H9 (cell line): ENCODE measurements around the gene GRIK4. TPM values are rescaled to one million over a fixed set of nuclear protein-coding genes. Genes with fewer than 3 reads are reported as not detected.

Source experiments
- DNase-seq: peaks from one replicate; pipeline ENCODE4 v3.0.0-alpha.2; 2017
- H2AFZ ChIP-seq: one replicate; pipeline ENCODE4 v1.6.1; 2013; ENCODE audit warnings: mild to moderate bottlenecking, low read length, control low read depth, moderate library complexity
- H2AK5ac ChIP-seq: 2 replicates; pipeline ENCODE4 v1.6.1; 2013; ENCODE audit warnings: low read length, control low read depth, mixed read lengths; ENCODE audit not compliant: insufficient read length
- H2BK120ac ChIP-seq: one replicate; pipeline ENCODE4 v1.6.1; 2013; ENCODE audit warnings: low read depth, mild to moderate bottlenecking, low read length, control low read depth, inconsistent platforms; ENCODE audit not compliant: poor library complexity, severe bottlenecking
- H2BK12ac ChIP-seq: 2 replicates; pipeline ENCODE4 v1.6.1; 2013; ENCODE audit warnings: low read length, control low read depth, mixed read lengths, low read depth; ENCODE audit not compliant: insufficient read length
- H2BK15ac ChIP-seq: 2 replicates; pipeline ENCODE4 v1.6.1; 2013; ENCODE audit warnings: low read depth, low read length, control low read depth
- H2BK20ac ChIP-seq: one replicate; pipeline ENCODE4 v1.6.1; 2013; ENCODE audit warnings: low read depth, mild to moderate bottlenecking, low read length, control low read depth, inconsistent platforms; ENCODE audit not compliant: poor library complexity, severe bottlenecking
- H2BK5ac ChIP-seq: 2 replicates; pipeline ENCODE4 v1.6.1; 2013; ENCODE audit warnings: low read length, control low read depth, mixed read lengths; ENCODE audit not compliant: insufficient read length
- H3K14ac ChIP-seq: 2 replicates; pipeline ENCODE4 v1.6.1; 2013; ENCODE audit warnings: low read length, control low read depth; ENCODE audit not compliant: insufficient read depth
- H3K18ac ChIP-seq: 2 replicates; pipeline ENCODE4 v1.6.1; 2013; ENCODE audit warnings: low read depth, mild to moderate bottlenecking, mixed read lengths, low read length, control low read depth; ENCODE audit not compliant: insufficient read length
- H3K23ac ChIP-seq: 2 replicates; pipeline ENCODE4 v1.6.1; 2013; ENCODE audit warnings: low read length, control low read depth, mixed read lengths, low read depth; ENCODE audit not compliant: insufficient read length
- H3K23me2 ChIP-seq: 2 replicates; pipeline ENCODE4 v1.6.1; 2013; ENCODE audit warnings: low read depth, mild to moderate bottlenecking, mixed read lengths, low read length, control low read depth; ENCODE audit not compliant: insufficient read length, poor library complexity, severe bottlenecking
- H3K27ac ChIP-seq: 2 replicates; pipeline ENCODE4 v1.5.1; 2013; ENCODE audit warnings: low read length, control low read depth, mixed read lengths, low read depth; ENCODE audit not compliant: insufficient read length
- H3K27me3 ChIP-seq: 2 replicates; pipeline ENCODE4 v1.6.1; 2013; ENCODE audit warnings: low read length, control low read depth, inconsistent platforms; ENCODE audit not compliant: insufficient read depth
- H3K4ac ChIP-seq: 2 replicates; pipeline ENCODE4 v1.6.1; 2013; ENCODE audit warnings: low read depth, mild to moderate bottlenecking, control low read depth, inconsistent platforms, low read length, moderate library complexity
- H3K4me1 ChIP-seq: 2 replicates; pipeline ENCODE4 v1.6.1; 2013; ENCODE audit warnings: low read length, control low read depth, inconsistent platforms; ENCODE audit not compliant: insufficient read depth
- H3K4me2 ChIP-seq: 2 replicates; pipeline ENCODE4 v1.6.1; 2013; ENCODE audit warnings: low read length, control low read depth, mixed read lengths; ENCODE audit not compliant: insufficient read length, insufficient read depth
- H3K56ac ChIP-seq: 2 replicates; pipeline ENCODE4 v1.6.1; 2013; ENCODE audit warnings: low read depth, mild to moderate bottlenecking, mixed read lengths, low read length, control low read depth; ENCODE audit not compliant: insufficient read length
- H3K79me1 ChIP-seq: 2 replicates; pipeline ENCODE4 v1.6.1; 2013; ENCODE audit warnings: low read depth, mild to moderate bottlenecking, moderate library complexity, low read length, control low read depth, inconsistent platforms; ENCODE audit not compliant: insufficient read depth, poor library complexity, severe bottlenecking
- H3K79me2 ChIP-seq: 2 replicates; pipeline ENCODE4 v1.6.1; 2013; ENCODE audit warnings: low read length, control low read depth, inconsistent platforms; ENCODE audit not compliant: insufficient read depth
- H3K9ac ChIP-seq: 2 replicates; pipeline ENCODE4 v1.6.1; 2013; ENCODE audit warnings: low read length, control low read depth, mixed read lengths; ENCODE audit not compliant: insufficient read length; ENCODE audit errors: extremely low read depth
- H3K9me3 ChIP-seq: one replicate; pipeline ENCODE4 v1.6.1; 2013; ENCODE audit warnings: low read depth, low read length, inconsistent platforms; ENCODE audit not compliant: control insufficient read depth
- H3T11ph ChIP-seq: one replicate; pipeline ENCODE4 v1.6.1; 2013; ENCODE audit warnings: mild to moderate bottlenecking, low read length, control low read depth, inconsistent platforms
- H4K20me1 ChIP-seq: one replicate; pipeline ENCODE4 v1.6.1; 2013; ENCODE audit not compliant: control insufficient read depth, insufficient read length, insufficient read depth
- H4K5ac ChIP-seq: 2 replicates; pipeline ENCODE4 v1.6.1; 2013; ENCODE audit warnings: low read depth, mild to moderate bottlenecking, mixed read lengths, low read length, control low read depth; ENCODE audit not compliant: insufficient read length
- H4K8ac ChIP-seq: replicated peaks from 2 replicates; pipeline ENCODE4 v1.6.1; 2013; ENCODE audit warnings: low read length, control low read depth, mixed read lengths, low read depth; ENCODE audit not compliant: insufficient read length
- H4K91ac ChIP-seq: 2 replicates; pipeline ENCODE4 v1.6.1; 2013; ENCODE audit warnings: low read depth, mild to moderate bottlenecking, moderate library complexity, mixed read lengths, low read length, control low read depth; ENCODE audit not compliant: insufficient read length
- H3K27ac Mint-ChIP-seq, 3 experiments: 2 replicates in 2 of 3; 3 replicates in 1 of 3; pipeline ENCODE4 v1.8.0; 2020 to 2021; ENCODE audit warnings: mixed read lengths in 3 of 3, mild to moderate bottlenecking in 1 of 3, moderate library complexity in 1 of 3
- H3K27me3 Mint-ChIP-seq: 2 replicates; pipeline ENCODE4 v1.8.0; 2021; ENCODE audit warnings: low read depth, mild to moderate bottlenecking, moderate library complexity, mixed read lengths
- H3K36me3 Mint-ChIP-seq, 3 experiments: 2 replicates in 2 of 3; 3 replicates in 1 of 3; pipeline ENCODE4 v1.8.0; 2020 to 2021; ENCODE audit warnings: low read depth in 3 of 3, mixed read lengths in 3 of 3; ENCODE audit not compliant: insufficient read depth in 1 of 3
- H3K4me1 Mint-ChIP-seq, 2 experiments: 2 replicates each; pipeline ENCODE4 v1.8.0; 2020; ENCODE audit warnings: mixed read lengths in 2 of 2
- H3K4me3 Mint-ChIP-seq, 2 experiments: 2 replicates in 1 of 2; 3 replicates in 1 of 2; pipeline ENCODE4 v1.8.0; 2020 to 2021; ENCODE audit warnings: mild to moderate bottlenecking in 2 of 2, mixed read lengths in 2 of 2, moderate library complexity in 1 of 2
- H3K9me3 Mint-ChIP-seq, 2 experiments: 2 replicates in 1 of 2; 3 replicates in 1 of 2; pipeline ENCODE4 v1.8.0; 2020; ENCODE audit warnings: mild to moderate bottlenecking in 2 of 2, mixed read lengths in 2 of 2, moderate library complexity in 1 of 2
- WGBS: extraction: QIAGEN DNeasy Blood & Tissue Kit; methylation state at CpG from one replicate; pipeline ENCODE4 v1.1.7; 2013; ENCODE audit warnings: missing lambda C conversion rate, low lambda C conversion rate, mixed read lengths; ENCODE audit not compliant: insufficient read length; ENCODE audit errors: extremely low coverage; 5-methylcytosine and 5-hydroxymethylcytosine counted together
- total RNA-seq: library from RNA; stranded (reverse); gene quantifications from 2 replicates; pipeline ENCODE4 v1.2.1, GENCODE V29; 2021
- TF ChIP-seq, protein P1 (sequence below): fragments of 200-600 bp; sonication (generic); conservative IDR thresholded peaks from 3 replicates; pipeline ENCODE4 v1.8.0; 2021; ENCODE audit warnings: antibody characterized with exemption, mild to moderate bottlenecking

The GRIK4 gene
- total RNA-seq, 1 experiment from 2014 or later = 2.3 TPM

DNA sequence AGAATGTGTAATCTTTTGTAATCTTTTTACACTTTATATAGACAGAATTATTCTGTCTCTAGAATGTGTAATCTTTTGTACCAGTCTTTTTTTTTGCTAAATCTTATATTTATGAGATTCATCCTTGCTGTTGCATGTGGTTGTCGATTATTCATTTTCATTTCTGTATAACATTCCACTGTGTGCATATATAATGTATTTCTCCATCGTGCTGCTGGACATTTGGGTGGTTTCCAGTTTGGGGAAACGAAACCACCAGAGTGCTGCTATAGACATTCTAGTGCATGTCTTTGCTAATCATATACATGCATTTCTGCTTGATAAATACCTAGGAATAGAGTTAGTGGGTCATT lies 146.5 kb downstream of the GRIK4 start:
- no peak overlapping the region for H3K56ac ChIP-seq
- no peak overlapping the region for H3K4ac ChIP-seq
- no peaks in the 10 kb centered on the region for H3K9me3 ChIP-seq
- no peak overlapping the region for H4K5ac ChIP-seq
- Mint-ChIP-seq H3K27me3 (peaks cover 50% of the 10 kb centered on the region), H3K4me3 (no peak overlapping the region), H3K9me3 (no peaks in the 10 kb centered on the region), H3K4me1 (peaks cover 15 to 29% of the 10 kb centered on the region in 2 experiments), H3K27ac (no peak overlapping the region), H3K36me3 (no peaks in the 10 kb centered on the region)
- no peak overlapping the region for H3T11ph ChIP-seq
- TF ChIP-seq, protein P1, sequence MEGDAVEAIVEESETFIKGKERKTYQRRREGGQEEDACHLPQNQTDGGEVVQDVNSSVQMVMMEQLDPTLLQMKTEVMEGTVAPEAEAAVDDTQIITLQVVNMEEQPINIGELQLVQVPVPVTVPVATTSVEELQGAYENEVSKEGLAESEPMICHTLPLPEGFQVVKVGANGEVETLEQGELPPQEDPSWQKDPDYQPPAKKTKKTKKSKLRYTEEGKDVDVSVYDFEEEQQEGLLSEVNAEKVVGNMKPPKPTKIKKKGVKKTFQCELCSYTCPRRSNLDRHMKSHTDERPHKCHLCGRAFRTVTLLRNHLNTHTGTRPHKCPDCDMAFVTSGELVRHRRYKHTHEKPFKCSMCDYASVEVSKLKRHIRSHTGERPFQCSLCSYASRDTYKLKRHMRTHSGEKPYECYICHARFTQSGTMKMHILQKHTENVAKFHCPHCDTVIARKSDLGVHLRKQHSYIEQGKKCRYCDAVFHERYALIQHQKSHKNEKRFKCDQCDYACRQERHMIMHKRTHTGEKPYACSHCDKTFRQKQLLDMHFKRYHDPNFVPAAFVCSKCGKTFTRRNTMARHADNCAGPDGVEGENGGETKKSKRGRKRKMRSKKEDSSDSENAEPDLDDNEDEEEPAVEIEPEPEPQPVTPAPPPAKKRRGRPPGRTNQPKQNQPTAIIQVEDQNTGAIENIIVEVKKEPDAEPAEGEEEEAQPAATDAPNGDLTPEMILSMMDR = no peak
- no peaks in the 10 kb centered on the region for H3K79me2 ChIP-seq
- H3K23me2 ChIP-seq = no peaks in the 10 kb centered on the region
- H2AFZ ChIP-seq = no peak overlapping the region
- DNase-seq = no peak
- H3K18ac ChIP-seq = no peak overlapping the region
- no peak overlapping the region for H2BK20ac ChIP-seq
- no peak overlapping the region for H3K27ac ChIP-seq
- H3K23ac ChIP-seq = no peak overlapping the region
- H4K20me1 ChIP-seq = no peaks in the 10 kb centered on the region
- H3K4me1 ChIP-seq = no peaks in the 10 kb centered on the region
- no peak overlapping the region for H2BK120ac ChIP-seq
- H3K79me1 ChIP-seq = no peaks in the 10 kb centered on the region
- no CpG with 5 or more reads among the region's 3 CpGs for WGBS
- no peak overlapping the region for H2BK15ac ChIP-seq
- H3K27me3 ChIP-seq = no peaks in the 10 kb centered on the region
- H3K4me2 ChIP-seq = no peak overlapping the region
- no peak overlapping the region for H4K8ac ChIP-seq
- H2BK12ac ChIP-seq = no peak overlapping the region
- no peak overlapping the region for H2BK5ac ChIP-seq
- H4K91ac ChIP-seq = no peak overlapping the region
- no peak overlapping the region for H3K14ac ChIP-seq
- H3K9ac ChIP-seq = no peak overlapping the region
- H2AK5ac ChIP-seq = no peak overlapping the region
